ENCODE results near the gene FAF2.
"Not testable (repeated sequence)": the region's sequence is repeated elsewhere in the genome, so short reads cannot be mapped to it uniquely, and the experiment has no call there.

FAF2 gene, protein sequence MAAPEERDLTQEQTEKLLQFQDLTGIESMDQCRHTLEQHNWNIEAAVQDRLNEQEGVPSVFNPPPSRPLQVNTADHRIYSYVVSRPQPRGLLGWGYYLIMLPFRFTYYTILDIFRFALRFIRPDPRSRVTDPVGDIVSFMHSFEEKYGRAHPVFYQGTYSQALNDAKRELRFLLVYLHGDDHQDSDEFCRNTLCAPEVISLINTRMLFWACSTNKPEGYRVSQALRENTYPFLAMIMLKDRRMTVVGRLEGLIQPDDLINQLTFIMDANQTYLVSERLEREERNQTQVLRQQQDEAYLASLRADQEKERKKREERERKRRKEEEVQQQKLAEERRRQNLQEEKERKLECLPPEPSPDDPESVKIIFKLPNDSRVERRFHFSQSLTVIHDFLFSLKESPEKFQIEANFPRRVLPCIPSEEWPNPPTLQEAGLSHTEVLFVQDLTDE

DNA sequence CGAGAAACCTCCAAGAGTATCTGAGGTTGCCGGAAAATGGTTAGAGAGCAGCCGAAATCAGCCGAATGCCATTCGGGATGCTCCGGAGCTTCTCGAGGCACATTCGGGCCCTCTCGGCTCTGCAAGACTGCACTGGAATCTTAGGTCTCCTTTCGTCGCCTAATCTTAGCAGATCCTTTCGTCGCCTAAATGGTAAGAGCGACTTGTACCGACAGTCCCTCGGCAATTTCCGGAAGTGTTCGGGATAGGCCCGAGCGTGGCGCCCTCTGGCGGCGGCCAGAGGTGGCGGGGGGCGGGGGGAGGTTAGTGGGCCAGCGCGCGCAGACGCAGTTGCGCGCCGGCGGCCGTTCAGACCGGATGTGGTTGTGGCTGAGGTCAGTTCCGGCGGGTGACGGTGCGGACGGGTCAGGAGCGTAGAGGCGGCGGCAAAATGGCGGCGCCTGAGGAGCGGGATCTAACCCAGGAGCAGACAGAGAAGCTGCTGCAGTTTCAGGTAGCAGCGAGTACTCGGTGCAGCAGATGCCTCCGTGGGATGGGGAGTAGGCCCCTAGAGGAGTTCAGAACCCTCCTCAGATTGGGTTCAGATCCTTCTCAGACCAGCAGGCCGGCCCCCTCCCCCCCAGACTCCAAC, at the start of gene FAF2:
FAF2 (plus strand) TSS at position 408 of the 631 bp plus-strand sequence; CDS start at position 431, 23 bp downstream.
- DNase-seq: peak; percentile 90

DNA sequence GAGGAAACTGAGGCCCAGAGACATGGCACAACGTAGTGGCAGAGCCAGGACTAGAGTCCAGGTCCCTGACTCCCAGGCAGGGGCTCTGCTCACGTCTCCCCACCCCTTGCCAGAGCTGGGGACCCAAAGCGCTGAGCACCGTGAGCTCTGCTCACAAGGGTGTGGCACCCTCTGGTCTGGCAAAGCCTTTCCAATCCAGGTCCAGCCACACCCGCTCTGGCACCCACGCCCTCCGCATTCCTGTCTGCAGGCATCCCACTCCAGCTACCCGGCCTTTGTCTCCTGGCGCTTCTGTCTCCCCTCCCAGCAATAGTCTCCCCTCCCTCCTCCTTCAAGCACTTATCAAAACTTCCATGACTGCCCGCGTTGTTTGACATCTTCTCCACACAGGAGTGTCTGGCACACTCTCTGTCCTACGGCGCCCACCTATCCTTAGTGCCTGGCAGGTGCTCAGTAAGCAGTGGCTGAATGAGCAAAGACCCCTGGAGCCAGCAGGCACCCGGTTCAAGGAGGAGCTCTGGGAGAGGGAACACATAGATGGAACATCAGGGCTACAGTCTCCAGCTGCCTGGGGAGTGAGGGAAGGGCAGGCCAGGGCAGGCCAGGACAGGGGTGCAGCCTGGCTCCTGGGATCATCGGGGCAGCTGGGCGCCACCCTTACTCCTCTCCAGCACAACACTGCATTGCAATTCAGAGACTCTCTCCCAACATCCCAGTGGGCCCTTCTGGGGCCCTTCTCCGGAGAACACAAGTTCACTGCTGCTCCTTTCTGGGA, 47.6 kb upstream of the FAF2 start:
- peak; percentile 50 for DNase-seq

DNA sequence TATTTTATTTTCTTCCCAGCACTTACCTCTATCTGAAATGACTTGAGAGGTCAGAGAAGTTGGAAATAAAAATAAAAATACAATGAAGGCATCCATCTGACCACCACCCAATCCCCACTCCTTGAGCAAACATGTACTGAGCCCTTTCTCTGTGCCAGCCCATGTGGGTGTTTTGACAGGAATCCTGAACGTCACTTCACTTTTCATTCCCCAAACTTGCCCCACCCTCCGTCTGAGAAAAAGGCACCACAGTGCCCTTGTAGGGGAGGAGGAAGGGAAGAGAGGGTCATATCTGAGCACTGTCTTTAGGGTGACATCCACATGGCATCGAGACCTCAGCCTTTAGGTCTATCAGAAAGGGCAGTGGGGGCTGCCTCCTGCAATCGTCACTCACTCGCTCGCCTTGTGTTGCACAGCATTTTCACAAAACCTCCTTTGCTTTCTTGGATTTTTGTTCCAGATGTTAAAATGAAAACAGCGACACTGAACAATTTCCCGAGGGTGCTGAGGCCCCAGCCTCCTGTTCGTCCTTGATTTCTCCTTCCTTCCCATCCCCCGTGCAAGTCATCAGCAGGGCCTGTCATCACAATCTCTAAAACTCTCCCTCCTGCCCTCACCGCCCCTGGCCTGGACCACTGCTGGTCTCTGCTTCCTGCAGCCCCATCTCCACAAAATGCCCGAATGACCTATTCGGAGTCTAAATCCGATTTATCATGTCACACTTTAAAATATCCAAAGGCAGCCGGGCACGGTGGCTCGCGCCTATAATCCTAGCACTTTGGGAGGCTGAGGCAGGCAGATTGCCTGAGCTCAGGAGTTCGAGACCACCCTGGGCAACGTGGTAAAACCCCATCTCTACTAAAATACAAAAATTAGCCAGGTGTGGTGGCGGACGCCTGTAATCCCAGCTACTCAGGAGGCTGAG, 46.6 kb upstream of the FAF2 start:
- no peak for DNase-seq

DNA sequence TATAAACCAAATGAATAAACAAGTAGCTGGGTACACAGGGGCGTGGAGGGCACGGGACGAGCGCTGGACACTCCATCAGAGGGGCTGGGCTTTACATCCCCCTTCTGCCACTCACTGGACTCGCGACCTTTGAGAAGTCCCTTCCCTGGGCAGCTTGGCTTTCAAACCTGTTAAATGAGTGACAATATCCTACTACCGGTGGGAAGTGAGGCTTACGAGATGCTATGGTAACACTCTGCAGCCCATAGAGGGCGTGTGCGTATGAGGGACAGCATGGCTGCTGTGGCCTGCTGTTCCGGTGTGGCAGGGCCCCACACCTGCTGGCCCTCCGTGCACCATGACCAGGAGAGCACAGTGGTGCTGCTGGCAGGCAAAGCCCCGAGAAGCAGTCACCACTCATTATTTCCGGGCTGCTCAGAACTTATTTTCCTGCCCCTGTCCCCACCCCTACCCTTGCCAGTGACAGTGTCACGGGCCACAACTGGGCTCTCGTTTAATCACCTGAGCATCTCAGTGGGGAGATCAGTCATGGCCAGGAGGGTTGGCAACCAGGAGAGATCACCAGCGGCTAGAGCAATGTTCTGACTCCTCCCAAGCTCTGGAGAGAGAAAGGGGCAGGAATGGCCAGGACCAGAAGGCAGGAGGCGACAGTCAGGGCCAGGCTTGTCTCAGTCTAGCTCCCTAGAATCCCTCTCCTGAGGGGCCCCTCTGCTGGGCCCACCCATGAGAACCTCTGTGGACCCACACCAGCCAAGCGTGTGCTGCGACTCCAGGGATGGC, 42.3 kb upstream of the FAF2 start:
- no peak for DNase-seq

DNA sequence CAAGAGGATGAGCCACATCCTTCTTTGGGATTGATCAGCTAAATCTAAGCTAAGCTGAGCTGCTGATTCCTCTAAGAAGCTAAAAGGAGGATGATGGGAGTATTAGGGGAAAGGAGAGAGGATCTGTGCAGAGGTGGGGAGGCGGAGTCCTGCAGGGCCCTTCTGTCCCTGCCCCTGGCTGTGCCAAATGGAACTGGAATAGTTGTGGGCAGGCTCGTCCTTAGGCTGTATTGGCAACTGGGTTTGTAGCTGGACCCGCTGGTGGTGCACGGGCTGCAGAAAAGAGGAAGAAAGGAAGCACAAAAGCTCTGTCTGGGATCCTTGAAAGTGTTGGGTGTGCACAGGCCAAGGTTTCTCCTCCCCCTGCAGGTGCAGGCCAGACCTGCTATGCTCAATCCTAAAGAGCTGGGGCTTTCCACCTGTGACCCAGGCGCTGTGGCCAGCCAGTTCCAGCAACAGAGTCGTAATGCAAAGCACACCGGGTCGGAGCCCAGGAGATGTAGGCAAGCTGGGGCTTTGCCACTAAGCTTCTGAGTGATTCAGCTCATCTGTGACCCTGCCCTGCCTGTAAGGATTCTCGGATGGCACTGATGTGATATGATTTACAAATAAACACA, 41.6 kb upstream of the FAF2 start:
- no peak for DNase-seq

DNA sequence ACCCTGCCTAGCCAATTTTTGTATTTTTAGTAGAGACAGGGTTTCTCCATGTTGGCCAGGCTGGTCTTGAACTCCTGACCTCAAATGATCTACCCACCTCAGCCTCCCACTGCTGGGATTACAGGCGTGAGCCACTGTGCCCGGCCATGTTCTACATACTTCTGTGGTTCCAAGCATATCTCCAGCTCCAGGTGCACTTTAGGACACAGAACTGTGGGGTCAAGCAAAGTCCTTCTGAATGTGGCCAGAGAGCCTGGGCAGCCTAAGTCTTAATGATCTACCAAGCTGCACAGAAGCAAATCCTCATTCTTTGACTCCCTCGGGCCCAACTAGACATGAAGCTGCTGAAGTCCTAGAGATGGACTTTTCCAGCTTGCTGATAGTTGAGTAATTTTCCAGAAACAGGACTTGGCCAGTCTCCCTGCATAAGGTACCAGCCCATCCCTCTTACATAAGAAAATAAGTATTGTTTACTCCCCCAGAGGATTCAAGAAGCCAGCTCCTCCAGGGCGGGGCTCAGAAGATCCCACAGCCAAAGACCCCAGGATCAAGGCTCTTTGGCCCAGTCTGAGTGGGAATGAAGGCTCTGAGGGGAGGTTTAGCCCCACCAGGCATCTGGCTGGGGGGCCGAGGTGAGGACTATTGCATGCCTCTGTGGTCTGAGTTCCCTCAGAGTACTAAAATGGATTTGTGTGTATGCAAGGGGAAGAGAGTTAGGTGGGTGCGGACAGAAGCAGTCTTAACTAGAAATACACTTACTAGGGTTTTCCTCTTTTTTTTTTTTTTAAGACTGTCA, 40.5 kb upstream of the FAF2 start:
- DNase-seq: no peak

DNA sequence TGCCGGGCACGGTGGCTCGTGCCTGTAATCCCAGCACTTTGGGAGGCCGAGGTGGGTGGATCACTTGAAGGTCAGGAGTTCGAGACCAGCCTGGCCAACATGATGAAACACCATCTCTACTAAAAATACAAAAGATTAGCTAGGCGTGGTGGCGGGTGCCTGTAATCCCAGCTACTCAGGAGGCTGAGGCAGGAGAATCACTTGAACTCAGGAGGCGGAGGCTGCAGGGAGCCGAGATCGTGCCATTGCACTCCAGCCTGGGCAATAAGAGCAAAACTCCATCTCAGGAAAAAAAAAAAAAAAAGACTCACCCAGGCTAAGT, 40.0 kb upstream of the FAF2 start:
- not testable (repeated sequence) for DNase-seq

DNA sequence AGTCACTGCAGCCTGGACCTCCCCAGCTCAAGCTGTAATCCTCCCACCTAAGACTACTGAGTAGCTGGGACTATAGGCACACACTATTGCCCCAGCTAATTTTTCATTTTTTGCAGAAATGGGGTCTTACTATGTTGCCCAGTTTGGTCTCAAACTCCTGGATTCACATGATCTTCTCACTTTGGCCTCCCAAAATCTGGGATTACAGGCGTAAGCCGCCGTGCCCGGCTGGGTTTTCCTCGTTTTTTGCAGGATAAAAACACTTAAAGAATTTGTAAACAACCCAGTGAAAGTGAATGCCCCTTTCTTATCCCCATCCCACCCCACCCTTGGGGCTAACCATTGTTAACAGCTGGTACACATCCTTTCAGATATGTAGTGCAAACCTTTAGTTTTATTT, 39.6 kb upstream of the FAF2 start:
- DNase-seq: no peak

DNA sequence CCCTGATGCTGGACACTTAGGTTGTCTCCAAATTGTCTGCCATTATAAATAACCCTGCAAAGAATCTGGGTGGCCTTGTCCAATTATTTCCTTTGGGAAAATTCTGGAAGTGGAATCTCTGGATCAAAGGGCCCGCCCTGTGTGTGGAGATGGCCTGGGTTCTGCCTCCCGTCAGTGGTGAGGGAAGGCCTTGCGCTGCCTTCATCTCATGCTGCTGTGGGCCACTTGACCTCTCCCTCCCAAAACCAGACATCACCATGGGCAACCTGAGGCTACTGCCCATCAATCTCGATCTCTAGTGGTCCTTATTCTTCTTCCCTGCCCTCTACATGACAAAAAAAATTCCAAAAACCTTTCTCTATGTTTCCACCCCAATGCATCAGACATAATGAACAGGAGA, 38.4 kb upstream of the FAF2 start:
- DNase-seq: no peak

DNA sequence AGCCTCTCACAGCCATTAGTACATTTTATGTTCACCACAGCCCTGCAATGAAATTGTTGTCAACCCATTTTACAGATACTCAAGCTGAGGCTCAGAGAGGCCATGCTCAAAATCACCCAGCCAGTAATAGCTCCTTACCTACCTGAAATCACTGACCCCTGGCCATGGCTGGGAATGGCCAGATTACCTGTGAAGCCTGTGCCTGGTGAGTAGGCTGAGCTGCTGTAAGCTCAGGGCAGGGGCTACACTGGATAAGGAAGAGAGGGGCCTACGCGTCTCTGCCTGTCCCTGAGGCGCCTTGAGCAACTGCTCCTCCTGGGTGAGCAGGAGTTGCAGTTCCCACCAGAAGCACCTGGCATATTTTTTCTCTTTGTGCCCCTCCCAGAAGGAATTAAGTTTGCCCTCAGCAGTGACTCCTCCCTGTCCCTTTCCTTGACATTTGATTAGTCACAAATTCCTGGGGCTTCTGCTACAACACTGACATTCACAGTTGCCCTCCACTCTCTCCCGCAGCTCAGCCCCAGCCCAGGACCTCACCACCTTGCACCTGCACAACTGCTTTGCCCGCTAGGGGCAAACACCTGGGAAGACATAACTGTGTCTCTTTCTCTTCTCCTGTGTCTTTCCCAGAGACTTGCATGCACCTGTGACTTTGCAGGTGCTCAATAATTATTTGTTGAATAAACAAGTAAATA, 37.6 kb upstream of the FAF2 start:
- DNase-seq: no peak

DNA sequence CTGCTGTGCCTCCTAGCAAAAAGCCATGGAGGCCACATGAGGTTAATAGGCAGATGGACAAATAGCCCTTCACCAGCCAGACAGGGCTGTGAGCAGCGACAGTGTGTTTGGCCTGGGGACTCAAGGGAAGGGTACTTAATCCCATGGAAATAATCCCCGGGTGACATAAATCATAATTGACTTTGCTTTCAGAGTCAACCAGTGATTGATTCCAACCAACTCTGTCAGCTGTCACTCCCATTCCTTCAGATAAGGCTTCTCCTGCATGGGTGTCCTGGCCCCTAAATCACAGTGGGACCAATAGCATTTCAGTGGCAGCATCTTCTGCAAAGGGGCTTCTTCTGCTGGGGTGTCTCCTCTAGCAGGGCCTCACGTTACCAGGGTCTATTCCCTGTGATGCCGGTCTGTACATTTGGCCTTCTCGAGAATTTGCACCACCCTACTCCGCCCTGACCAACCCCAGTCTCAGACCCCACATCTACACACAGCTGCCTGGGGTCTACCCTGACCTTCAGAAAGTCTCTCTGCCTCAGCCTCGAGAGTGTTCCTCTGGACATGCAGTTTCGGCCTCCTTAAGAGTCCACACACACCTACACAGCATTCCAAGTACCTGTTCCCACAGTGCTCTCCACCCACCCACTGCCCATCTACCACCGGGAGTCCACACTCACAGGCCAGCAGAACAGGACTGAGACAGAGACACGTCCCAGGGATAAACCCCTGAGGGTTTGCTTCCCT, 35.5 kb upstream of the FAF2 start:
- DNase-seq: no peak

DNA sequence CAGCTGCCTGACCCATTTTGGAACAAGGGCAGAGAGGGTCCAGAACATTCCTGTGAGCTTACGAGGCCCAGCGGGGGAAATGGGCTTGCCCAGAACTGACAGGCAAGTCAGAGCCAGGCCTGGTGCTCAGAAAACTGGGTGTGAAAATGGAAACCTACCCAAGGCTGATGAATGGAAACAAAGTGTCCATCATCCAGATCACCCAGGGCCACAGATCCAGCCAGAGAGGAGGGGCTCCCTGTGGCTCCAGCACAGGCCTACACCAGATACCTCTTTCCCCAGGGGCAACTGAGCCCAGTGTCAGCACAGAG, 35.0 kb upstream of the FAF2 start:
- DNase-seq: no peak

DNA sequence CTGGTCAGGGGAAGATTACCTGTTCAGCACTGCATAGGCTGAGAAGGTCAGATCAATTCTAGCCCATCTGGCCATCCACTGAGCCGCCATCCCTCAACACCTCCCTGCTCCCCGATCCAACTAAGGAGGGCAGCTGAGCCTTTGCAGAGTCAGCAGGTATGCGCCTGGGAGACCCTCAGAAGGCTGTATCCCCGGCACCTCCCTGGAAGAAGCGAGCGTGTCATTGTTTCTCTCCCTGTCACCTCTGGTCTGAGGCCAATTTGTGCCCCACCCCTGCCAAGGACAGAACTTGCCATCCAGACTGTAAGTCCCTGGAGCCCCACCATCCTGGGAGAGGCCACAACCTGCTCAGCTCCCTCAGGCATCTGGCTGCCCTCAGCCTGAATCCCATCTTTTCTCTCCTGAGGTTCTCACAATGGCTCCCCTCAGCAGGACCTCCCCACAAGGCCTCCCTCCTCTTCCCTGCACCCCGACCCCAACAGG, 34.4 kb upstream of the FAF2 start:
- DNase-seq: no peak

DNA sequence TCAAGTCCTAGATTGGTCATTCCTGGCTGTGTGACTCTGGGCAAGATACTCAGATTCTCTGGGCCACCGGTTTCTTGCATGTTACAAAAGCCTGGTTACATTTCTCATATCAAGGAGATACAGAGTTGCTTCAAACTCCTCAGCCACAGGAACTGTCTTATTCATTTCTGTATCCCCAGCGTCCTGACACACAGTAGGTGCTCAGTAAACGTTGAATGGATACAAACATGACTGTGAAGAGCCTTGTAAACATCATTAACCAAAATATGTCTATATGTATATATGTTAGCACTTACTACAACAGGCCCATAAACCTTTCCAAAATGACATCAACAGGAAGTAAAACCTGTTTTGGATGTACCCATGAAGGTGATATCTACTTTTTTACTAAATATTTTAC, 33.5 kb upstream of the FAF2 start:
- DNase-seq: no peak

DNA sequence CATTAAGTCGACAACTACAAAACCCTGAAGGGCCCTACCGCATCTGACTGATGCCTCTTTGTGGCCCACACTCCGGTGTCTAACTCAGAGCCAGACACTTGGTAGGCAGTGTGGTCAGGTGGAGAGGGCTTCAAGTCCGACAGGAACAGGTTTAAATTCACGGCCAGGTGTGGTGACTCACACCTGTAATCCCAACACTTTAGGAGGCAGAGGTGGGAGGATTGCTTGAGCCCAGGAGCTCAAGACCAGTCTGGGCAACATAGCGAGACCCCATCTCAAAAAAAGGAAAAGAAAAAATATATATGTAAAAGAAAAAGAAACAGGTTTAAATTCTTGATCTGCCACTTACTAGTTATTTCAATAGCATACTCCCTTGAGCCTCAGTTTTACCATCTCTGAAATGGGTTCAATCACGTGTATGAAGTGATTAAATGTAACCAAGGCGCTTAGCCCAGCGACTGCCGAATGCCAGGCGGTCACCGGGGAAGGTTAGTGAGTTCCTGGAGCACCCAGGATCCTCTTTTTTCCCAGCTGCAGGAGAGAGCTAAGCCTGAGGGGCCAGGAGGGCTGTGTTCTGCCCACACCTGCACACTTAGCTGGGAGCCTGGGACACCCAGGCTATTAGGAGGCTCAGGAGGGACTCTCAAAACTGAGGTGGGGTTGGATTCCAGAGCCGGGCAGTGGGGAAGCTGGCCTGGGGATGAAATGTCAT, 32.8 kb upstream of the FAF2 start:
- no peak for DNase-seq

DNA sequence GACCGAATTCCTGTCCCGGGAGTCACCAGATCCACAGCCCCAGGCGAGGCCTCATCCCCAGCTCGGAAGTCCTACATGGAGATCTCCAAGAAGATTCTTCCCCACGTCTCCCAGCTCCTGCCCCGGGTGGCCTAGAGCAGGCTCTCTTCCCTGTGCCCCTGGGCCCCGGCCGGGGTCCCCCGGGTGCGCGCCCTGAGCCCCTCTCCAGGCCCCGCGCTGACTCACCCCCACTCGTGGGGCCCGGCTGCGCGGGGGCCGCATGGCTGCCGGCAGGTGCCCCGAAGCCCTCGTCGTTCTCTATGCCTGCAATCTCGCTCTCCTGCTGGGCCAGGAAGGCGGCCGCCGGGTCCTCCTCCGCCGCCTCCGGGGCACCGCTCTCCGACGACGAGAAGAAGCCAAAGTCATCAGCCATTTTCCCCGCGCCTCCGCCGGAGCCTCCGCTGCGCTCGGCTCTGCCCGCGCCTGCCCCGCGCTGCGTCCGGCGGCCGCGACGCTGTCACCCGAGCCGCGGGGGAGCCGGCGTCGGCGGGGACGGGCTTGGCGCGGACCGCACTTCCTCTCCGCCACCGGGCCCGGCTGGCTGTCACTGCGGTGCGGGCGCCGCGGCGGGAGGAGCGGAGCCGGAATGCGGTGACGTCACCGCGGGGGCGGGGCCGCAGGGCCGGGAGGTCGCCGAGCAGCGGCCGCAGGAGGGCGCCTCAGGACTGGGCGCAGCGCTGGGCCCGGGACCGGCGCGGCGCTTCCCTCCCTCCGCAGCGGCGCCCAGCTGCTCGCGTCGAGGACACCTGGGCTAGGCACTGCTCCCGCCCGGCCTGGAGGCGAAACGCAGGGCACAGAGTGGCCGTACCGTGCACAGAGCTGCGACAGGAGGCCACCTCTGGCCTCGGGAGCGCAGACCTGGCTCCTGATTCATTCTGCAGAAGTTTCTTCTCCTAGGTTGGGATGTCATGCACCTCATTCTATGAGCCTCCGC, 31.9 kb upstream of the FAF2 start, which contains the start of gene CLTB:
CLTB (minus strand) TSS at position 588 of the 973 bp plus-strand sequence; CDS start at position 412, 176 bp downstream.
- DNase-seq: peak; percentile 70

DNA sequence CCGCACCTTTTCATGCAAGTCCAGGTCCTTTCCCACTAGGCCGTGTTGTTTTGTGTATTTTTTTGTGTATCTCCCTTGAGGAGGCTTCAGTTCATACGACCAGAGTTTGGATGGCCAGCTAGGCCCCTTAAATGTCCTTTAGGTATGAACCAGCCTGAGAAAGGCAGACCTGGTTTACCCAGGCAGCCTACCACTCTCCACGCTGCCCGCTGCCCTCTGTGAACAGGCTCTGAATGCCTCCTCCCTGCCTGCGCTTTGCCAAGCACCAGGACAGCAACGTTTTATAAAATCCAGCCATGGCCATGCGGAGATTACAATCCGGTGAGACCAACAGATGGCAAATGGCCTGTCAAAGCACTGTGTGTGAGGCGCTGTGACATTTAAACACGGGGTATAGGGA, 31.2 kb upstream of the FAF2 start:
- DNase-seq: no peak
